ENCODE measurements around the gene WWP2. TPM values are rescaled to one million over a fixed set of nuclear protein-coding genes. Genes with fewer than 3 reads are reported as not detected.

Gene WWP2
- total RNA-seq, 4 donors from 2014 or later, result 23.4 to 32.8 (median 29.6) TPM

- H3K27me3 ChIP-seq, result no peaks in the 10 kb centered on the region
- intact Hi-C loops (cut with DNase I), result no loop called here
- H3K9me3 ChIP-seq, result no peaks in the 10 kb centered on the region
- peaks cover 0 to 32% (median 0%) of the 10 kb centered on the region in 3 donors for H3K36me3 ChIP-seq
- H3K4me3 ChIP-seq, result no peak overlapping the region
- 88 to 90% methylated on average over 13 of the region's 13 CpGs for WGBS, 2 donors
- no peak for DNase-seq
- peaks cover 0 to 19% (median 4%) of the 10 kb centered on the region in 3 donors for H3K4me1 ChIP-seq
- no peak overlapping the region for H3K27ac ChIP-seq
- no peak for TF ChIP-seq CTCF (IDR thresholded peaks at IDR 0.05)
- TF ChIP-seq POLR2A (IDR thresholded peaks at IDR 0.05), result no peak
Measured at GRCh38 chr16:69858191-69859104, 96.3 kb downstream of the WWP2 start.

- intact Hi-C loops (cut with DNase I), result no loop called here
- Histone ChIP-seq H3K27me3 (no peaks in the 10 kb centered on the region), H3K27ac (no peak overlapping the region), H3K36me3 (peaks cover 0 to 23% (median 0%) of the 10 kb centered on the region in 3 donors), H3K4me3 (no peak overlapping the region), H3K4me1 (peaks cover 0 to 19% (median 4%) of the 10 kb centered on the region in 3 donors), H3K9me3 (no peaks in the 10 kb centered on the region)
- DNase-seq, result no peak
- WGBS, 2 donors, result 47 to 74% methylated on average over 11 to 13 of the region's 20 CpGs
- no peak for TF ChIP-seq POLR2A (IDR thresholded peaks at IDR 0.05)
- peak in 1 of 6 experiments; percentile 11 for TF ChIP-seq CTCF (IDR thresholded peaks at IDR 0.05)
Measured at GRCh38 chr16:69859105-69859989, 97.2 kb downstream of the WWP2 start.

GRCh38 chr16:69860233-69861231 lies 98.4 kb downstream of the WWP2 start:
- no peaks in the 10 kb centered on the region for H3K27me3 ChIP-seq
- TF ChIP-seq POLR2A (IDR thresholded peaks at IDR 0.05), result no peak
- no peak for TF ChIP-seq CTCF (IDR thresholded peaks at IDR 0.05)
- H3K9me3 ChIP-seq, result no peaks in the 10 kb centered on the region
- WGBS, 2 donors, result 88 to 92% methylated on average over 7 to 9 of the region's 9 CpGs
- no peak for DNase-seq
- peaks cover 0 to 22% (median 0%) of the 10 kb centered on the region in 3 donors for H3K36me3 ChIP-seq
- H3K27ac ChIP-seq, result peak overlapping the region in 3 of 4 donors; percentile 40 to 71 (median 57)
- H3K4me1 ChIP-seq, result peaks cover 0 to 16% (median 4%) of the 10 kb centered on the region in 3 donors
- intact Hi-C loops (cut with DNase I), result no loop called here
- no peak overlapping the region for H3K4me3 ChIP-seq

- no peak for DNase-seq
- H3K4me3 ChIP-seq, result peak overlapping the region in 1 of 4 donors; percentile 13
Measured at GRCh38 chr16:69861292-69862030, 99.3 kb downstream of the WWP2 start.

More at GRCh38 chr16:69861292-69862030, 99.3 kb downstream of the WWP2 start:
- TF ChIP-seq POLR2A (IDR thresholded peaks at IDR 0.05) (no peak), CTCF (IDR thresholded peaks at IDR 0.05) (no peak)
- Histone ChIP-seq H3K27me3 (no peaks in the 10 kb centered on the region), H3K4me1 (peaks cover 0 to 15% (median 4%) of the 10 kb centered on the region in 3 donors), H3K36me3 (peaks cover 0 to 15% (median 0%) of the 10 kb centered on the region in 3 donors), H3K9me3 (no peaks in the 10 kb centered on the region), H3K27ac (peak overlapping the region in 3 of 4 donors; percentile 40 to 71 (median 57))
- 37 to 57% methylated on average over 11 to 12 of the region's 12 CpGs for WGBS, 2 donors
- intact Hi-C loops (cut with DNase I), result no loop called here

All from esophagus squamous epithelium (tissue), 5 donors.